HepG2 (cell line): ENCODE results near the gene TIMM44. TPM values are rescaled to one million over a fixed set of nuclear protein-coding genes. Genes with fewer than 3 reads are reported as not detected.
A peak's percentile ranks its signal among the peaks of the same experiment; 100 is the strongest.

Source experiments
- CHD2 ChIP-seq: IDR thresholded peaks from 2 replicates; pipeline ENCODE4 v1.6.1; 2011; ENCODE audit warnings: low read depth, low read length, improper control_type of control experiment
- LCORL ChIP-seq, 2 experiments: fragments of 450-650 bp in 1 of 2; sonication (generic) in 1 of 2; formaldehyde crosslinking in 1 of 2; IDR thresholded peaks; 2 replicates each; pipeline versions ENCODE4 v1.5.0 to v1.6.1; 2017 to 2020; ENCODE audit warnings: antibody characterized with exemption in 1 of 2, missing genetic modification reagents in 1 of 2
- MAZ ChIP-seq, 2 experiments: sonication (generic) in 1 of 2; formaldehyde crosslinking in 1 of 2; IDR thresholded peaks; 2 replicates each; pipeline versions ENCODE4 v1.5.0 to v1.6.1; 2012 to 2020; ENCODE audit warnings: low read depth in 2 of 2, mild to moderate bottlenecking in 2 of 2, borderline replicate concordance in 1 of 2, improper control_type of control experiment in 1 of 2, low read length in 1 of 2, missing genetic modification reagents in 1 of 2, moderate library complexity in 1 of 2
- MEIS2 ChIP-seq: sonication (generic); formaldehyde crosslinking; IDR thresholded peaks from 2 replicates; pipeline ENCODE4 v1.9.0; 2021; ENCODE audit warnings: mild to moderate bottlenecking, missing genetic modification reagents
- RNF2 ChIP-seq: fragments of 450-650 bp; conservative IDR thresholded peaks from 2 replicates; pipeline ENCODE4 v1.6.1; 2016; ENCODE audit warnings: low read depth
- SSRP1 ChIP-seq: IDR thresholded peaks from 2 replicates; pipeline ENCODE4 v1.6.1; 2016; ENCODE audit warnings: control low read depth
- YEATS4 ChIP-seq: sonication (generic); formaldehyde crosslinking; IDR thresholded peaks from 2 replicates; pipeline ENCODE4 v1.4.0; 2020; ENCODE audit warnings: missing genetic modification reagents, borderline replicate concordance
- ZIK1 ChIP-seq: sonication (generic); formaldehyde crosslinking; IDR thresholded peaks from 2 replicates; pipeline ENCODE4 v1.5.0; 2020; ENCODE audit warnings: mild to moderate bottlenecking, low read depth, missing genetic modification reagents, borderline replicate concordance
- ZNF546 ChIP-seq: sonication (generic); formaldehyde crosslinking; conservative IDR thresholded peaks from 2 replicates; pipeline ENCODE4 v1.8.1; 2023; ENCODE audit warnings: mild to moderate bottlenecking, missing genetic modification reagents
- ZNF780A ChIP-seq: sonication (generic); formaldehyde crosslinking; IDR thresholded peaks from 2 replicates; pipeline ENCODE4 v1.8.0; 2022; ENCODE audit warnings: mild to moderate bottlenecking, missing genetic modification reagents, moderate library complexity
- ZNF788 ChIP-seq: sonication (generic); formaldehyde crosslinking; IDR thresholded peaks from 2 replicates; pipeline ENCODE4 v1.5.0; 2020; ENCODE audit warnings: mild to moderate bottlenecking, missing genetic modification reagents, borderline replicate concordance
- polyA plus RNA-seq, 8 experiments: library from polyadenylated mRNA; depleted of rRNA in 3 of 8; stranded (reverse) in 7 of 8; unstranded in 1 of 8; fragments of >200 nt; fragmentation: Illumina TruSeq in 4 of 8; extraction: Trizol in 4 of 8; gene quantifications; 2 replicates each; pipeline versions ENCODE4 v1.2.1 to v1.2.3, GENCODE V29; 2011 to 2016; ENCODE audit warnings: low read depth in 4 of 8, missing spikeins in 1 of 8, mixed read lengths in 1 of 8; ENCODE audit not compliant: insufficient read depth in 1 of 8
- total RNA-seq, 5 experiments: library from RNA; depleted of rRNA; stranded (reverse); fragments of >200 nt; fragmentation: Illumina TruSeq; extraction: Trizol; gene quantifications; 2 replicates each; pipeline ENCODE4 v1.2.3, GENCODE V29; 2016; ENCODE audit warnings: low read depth in 1 of 5
- TF ChIP-seq, protein P1 (sequence below): sonication (generic); formaldehyde crosslinking; IDR thresholded peaks from 2 replicates; pipeline ENCODE4 v1.5.0; 2020; ENCODE audit warnings: missing genetic modification reagents, mild to moderate bottlenecking, borderline replicate concordance
- TF ChIP-seq, protein P2 (sequence below): sonication (generic); formaldehyde crosslinking; IDR thresholded peaks from 2 replicates; pipeline ENCODE4 v1.8.0; 2022; ENCODE audit warnings: mild to moderate bottlenecking, missing genetic modification reagents; ENCODE audit not compliant: insufficient replicate concordance
- TF ChIP-seq, protein P3 (sequence below): sonication (generic); formaldehyde crosslinking; IDR thresholded peaks from 2 replicates; pipeline ENCODE4 v1.8.1; 2023; ENCODE audit warnings: missing genetic modification reagents, inconsistent platforms, borderline replicate concordance
- TF ChIP-seq, protein P4 (sequence below): sonication (generic); formaldehyde crosslinking; IDR thresholded peaks from 2 replicates; pipeline ENCODE4 v1.4.0; 2020; ENCODE audit warnings: missing genetic modification reagents
- TF ChIP-seq, protein P5 (sequence below): sonication (generic); formaldehyde crosslinking; IDR thresholded peaks from 2 replicates; pipeline ENCODE4 v1.8.0; 2022; ENCODE audit warnings: mild to moderate bottlenecking, missing genetic modification reagents, borderline replicate concordance

TIMM44 gene
- total and polyA plus RNA-seq, 2 of the 13 experiments (the other 11 are each of a cell fraction or from before 2014, with no cell fraction given), result 42.9 to 72.6 TPM

DNA sequence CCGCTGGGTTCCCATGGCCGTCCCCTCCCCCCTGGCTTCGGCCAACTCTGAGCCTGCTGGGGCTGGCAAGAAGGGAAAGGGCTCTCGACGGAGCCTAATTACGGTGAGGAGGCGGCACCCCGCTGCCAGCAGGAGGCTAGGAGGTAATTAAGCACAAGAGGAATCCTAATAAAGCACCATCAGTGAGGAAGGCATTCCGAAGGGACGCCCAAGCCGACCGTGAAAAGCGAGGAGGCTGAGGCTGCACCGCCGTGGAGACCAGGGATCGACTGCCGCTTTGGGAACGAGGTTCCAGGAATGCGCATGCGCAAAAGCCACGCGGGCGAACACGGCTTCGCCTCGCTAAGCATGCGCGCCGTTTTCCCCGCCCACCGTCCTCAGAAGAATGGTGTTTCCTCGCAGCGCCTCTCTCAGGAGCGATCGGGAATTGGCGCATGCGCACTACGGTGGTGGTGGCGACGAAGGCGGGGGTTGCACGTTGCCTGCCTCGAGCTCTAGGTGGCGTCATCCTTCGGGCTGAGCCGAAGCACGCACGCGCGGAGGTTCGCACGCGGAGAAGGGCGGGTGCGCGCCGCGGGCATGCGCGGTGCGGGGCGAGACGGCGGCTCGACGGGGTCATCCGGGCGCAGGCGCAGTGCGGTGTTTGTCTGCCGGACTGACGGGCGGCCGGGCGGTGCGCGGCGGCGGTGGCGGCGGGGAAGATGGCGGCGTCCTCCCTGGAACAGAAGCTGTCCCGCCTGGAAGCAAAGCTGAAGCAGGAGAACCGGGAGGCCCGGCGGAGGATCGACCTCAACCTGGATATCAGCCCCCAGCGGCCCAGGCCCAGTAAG, 40.0 kb downstream of the TIMM44 start, which contains the start of gene MAP2K7 (continued):
- no peak for TF ChIP-seq MAZ (IDR thresholded peaks at IDR 0.05; ENCODE audit: borderline replicate concordance, low read depth, low read length)
- TF ChIP-seq MAZ (CRISPR knock-in tag; IDR thresholded peaks at IDR 0.05; ENCODE audit: low read depth), result peak; percentile 64; the same call in 1 of the 2 replicates
- TF ChIP-seq, protein P1, sequence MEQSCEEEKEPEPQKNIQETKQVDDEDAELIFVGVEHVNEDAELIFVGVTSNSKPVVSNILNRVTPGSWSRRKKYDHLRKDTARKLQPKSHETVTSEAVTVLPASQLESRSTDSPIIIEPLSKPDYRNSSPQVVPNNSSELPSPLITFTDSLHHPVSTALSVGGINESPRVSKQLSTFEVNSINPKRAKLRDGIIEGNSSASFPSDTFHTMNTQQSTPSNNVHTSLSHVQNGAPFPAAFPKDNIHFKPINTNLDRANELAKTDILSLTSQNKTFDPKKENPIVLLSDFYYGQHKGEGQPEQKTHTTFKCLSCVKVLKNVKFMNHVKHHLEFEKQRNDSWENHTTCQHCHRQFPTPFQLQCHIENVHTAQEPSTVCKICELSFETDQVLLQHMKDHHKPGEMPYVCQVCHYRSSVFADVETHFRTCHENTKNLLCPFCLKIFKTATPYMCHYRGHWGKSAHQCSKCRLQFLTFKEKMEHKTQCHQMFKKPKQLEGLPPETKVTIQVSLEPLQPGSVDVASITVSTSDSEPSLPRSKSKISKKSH (CRISPR knock-in tag), result 0 out of 2 replicates have a peak, but pooled peaks have one; percentile 17
- TF ChIP-seq MEIS2 (CRISPR knock-in tag), result peak; percentile 6; the same call in 1 of the 2 replicates
- no peak; the same call in 1 of the 2 replicates for TF ChIP-seq ZNF780A (CRISPR knock-in tag)
- TF ChIP-seq, protein P2, sequence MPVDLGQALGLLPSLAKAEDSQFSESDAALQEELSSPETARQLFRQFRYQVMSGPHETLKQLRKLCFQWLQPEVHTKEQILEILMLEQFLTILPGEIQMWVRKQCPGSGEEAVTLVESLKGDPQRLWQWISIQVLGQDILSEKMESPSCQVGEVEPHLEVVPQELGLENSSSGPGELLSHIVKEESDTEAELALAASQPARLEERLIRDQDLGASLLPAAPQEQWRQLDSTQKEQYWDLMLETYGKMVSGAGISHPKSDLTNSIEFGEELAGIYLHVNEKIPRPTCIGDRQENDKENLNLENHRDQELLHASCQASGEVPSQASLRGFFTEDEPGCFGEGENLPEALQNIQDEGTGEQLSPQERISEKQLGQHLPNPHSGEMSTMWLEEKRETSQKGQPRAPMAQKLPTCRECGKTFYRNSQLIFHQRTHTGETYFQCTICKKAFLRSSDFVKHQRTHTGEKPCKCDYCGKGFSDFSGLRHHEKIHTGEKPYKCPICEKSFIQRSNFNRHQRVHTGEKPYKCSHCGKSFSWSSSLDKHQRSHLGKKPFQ, result peak; percentile 61
- TF ChIP-seq, protein P3, sequence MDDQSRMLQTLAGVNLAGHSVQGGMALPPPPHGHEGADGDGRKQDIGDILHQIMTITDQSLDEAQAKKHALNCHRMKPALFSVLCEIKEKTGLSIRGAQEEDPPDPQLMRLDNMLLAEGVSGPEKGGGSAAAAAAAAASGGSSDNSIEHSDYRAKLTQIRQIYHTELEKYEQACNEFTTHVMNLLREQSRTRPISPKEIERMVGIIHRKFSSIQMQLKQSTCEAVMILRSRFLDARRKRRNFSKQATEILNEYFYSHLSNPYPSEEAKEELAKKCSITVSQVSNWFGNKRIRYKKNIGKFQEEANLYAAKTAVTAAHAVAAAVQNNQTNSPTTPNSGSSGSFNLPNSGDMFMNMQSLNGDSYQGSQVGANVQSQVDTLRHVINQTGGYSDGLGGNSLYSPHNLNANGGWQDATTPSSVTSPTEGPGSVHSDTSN (CRISPR knock-in tag), result no peak
- TF ChIP-seq ZIK1 (CRISPR knock-in tag), result peak; percentile 74; the same call in 1 of the 2 replicates
- TF ChIP-seq, protein P4, sequence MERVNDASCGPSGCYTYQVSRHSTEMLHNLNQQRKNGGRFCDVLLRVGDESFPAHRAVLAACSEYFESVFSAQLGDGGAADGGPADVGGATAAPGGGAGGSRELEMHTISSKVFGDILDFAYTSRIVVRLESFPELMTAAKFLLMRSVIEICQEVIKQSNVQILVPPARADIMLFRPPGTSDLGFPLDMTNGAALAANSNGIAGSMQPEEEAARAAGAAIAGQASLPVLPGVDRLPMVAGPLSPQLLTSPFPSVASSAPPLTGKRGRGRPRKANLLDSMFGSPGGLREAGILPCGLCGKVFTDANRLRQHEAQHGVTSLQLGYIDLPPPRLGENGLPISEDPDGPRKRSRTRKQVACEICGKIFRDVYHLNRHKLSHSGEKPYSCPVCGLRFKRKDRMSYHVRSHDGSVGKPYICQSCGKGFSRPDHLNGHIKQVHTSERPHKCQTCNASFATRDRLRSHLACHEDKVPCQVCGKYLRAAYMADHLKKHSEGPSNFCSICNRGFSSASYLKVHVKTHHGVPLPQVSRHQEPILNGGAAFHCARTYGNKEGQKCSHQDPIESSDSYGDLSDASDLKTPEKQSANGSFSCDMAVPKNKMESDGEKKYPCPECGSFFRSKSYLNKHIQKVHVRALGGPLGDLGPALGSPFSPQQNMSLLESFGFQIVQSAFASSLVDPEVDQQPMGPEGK (CRISPR knock-in tag), result peak; percentile 5
- TF ChIP-seq SSRP1 (CRISPR knock-in tag), result 0 out of 2 replicates have a peak, but pooled peaks have one; percentile 39
- no peak for TF ChIP-seq LCORL (IDR thresholded peaks at IDR 0.05)
- peak; percentile 39 for TF ChIP-seq LCORL (CRISPR knock-in tag; IDR thresholded peaks at IDR 0.05)
- TF ChIP-seq ZNF788 (CRISPR knock-in tag), result peak; percentile 86
- peak; percentile 57 for TF ChIP-seq ZNF546 (CRISPR knock-in tag)
- peak; percentile 90 for TF ChIP-seq YEATS4
- TF ChIP-seq RNF2, result peak; percentile 95
- TF ChIP-seq CHD2, result no peak
- TF ChIP-seq, protein P5, sequence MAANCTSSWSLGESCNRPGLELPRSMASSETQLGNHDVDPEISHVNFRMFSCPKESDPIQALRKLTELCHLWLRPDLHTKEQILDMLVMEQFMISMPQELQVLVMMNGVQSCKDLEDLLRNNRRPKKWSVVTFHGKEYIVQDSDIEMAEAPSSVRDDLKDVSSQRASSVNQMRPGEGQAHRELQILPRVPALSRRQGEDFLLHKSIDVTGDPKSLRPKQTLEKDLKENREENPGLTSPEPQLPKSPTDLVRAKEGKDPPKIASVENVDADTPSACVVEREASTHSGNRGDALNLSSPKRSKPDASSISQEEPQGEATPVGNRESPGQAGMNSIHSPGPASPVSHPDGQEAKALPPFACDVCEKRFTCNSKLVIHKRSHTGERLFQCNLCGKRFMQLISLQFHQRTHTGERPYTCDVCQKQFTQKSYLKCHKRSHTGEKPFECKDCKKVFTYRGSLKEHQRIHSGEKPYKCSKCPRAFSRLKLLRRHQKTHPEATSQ (CRISPR knock-in tag), result peak; percentile 5; the same call in 1 of the 2 replicates
